Adrenal gland (tissue), 5 donors: Measurements from ENCODE around the gene KDM4B.

Source experiments
- POLR2A ChIP-seq, 2 donors: fragments of 450-650 bp; IDR thresholded peaks; one replicate each; pipeline ENCODE4 v1.6.1; 2017; ENCODE audit warnings: antibody characterized with exemption in 2 of 2, mild to moderate bottlenecking in 2 of 2, moderate library complexity in 1 of 2
- TF ChIP-seq, protein P1 (sequence below), 6 experiments: fragments of 450-650 bp in 4 of 6; fragments of 200-600 bp in 2 of 6; sonication (generic) in 1 of 6; IDR thresholded peaks; 1 replicate in 5 of 6; 2 replicates in 1 of 6; pipeline versions ENCODE4 v1.5.1 to v1.8.0; 2016 to 2021; ENCODE audit warnings: antibody characterized with exemption in 6 of 6, mild to moderate bottlenecking in 2 of 6, moderate library complexity in 1 of 6
- donor health status: DM: no; HTN: no; CAD: no.

DNA sequence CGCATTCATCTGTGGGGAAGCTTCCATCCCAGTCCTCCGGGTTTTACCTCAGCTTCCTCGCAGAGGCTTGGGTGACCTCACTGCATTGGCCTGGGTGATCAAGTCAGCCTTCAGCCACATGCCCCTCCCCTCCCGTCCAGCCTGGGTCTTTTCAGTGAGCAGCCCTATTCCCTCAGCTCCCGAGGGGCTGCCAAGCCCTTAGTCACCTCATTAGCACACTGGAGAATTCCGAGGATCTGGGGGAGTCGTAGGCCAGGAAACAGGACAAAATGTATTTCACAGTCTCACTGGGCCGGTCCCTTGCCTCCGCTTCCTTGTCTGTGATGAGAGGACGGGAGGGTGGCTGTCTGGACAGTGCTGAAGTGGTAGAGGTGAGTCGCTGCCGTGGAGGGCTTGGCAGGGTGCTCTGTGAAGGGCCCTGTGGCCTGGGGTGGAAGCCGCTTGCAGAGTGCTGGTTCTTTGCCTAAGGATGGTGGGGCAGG lies 19.9 kb downstream of the KDM4B start:
- TF ChIP-seq, protein P1, sequence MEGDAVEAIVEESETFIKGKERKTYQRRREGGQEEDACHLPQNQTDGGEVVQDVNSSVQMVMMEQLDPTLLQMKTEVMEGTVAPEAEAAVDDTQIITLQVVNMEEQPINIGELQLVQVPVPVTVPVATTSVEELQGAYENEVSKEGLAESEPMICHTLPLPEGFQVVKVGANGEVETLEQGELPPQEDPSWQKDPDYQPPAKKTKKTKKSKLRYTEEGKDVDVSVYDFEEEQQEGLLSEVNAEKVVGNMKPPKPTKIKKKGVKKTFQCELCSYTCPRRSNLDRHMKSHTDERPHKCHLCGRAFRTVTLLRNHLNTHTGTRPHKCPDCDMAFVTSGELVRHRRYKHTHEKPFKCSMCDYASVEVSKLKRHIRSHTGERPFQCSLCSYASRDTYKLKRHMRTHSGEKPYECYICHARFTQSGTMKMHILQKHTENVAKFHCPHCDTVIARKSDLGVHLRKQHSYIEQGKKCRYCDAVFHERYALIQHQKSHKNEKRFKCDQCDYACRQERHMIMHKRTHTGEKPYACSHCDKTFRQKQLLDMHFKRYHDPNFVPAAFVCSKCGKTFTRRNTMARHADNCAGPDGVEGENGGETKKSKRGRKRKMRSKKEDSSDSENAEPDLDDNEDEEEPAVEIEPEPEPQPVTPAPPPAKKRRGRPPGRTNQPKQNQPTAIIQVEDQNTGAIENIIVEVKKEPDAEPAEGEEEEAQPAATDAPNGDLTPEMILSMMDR (IDR thresholded peaks at IDR 0.05), result no peak
- TF ChIP-seq POLR2A (IDR thresholded peaks at IDR 0.05), result peak in 1 of 2 donors; percentile 34
